ENCODE data around the gene ARF3. TPM values are rescaled to one million over a fixed set of nuclear protein-coding genes. Genes with fewer than 3 reads are reported as not detected.
A peak's percentile ranks its signal among the peaks of the same experiment; 100 is the strongest.

The ARF3 gene
- total and polyA plus RNA-seq, 4 donors: 37.9 to 194 (median 111) TPM

- Histone ChIP-seq H3K4me3 (no peak overlapping the region), H3K4me1 (ENCODE audit: control insufficient read depth in 5 of 5, insufficient read depth in 5 of 5, low read length in 5 of 5) (peaks cover 3 to 32% (median 21%) of the 10 kb centered on the region in 5 donors), H3K27ac (ENCODE audit: low read depth in 1 of 2, low read length in 1 of 2) (no peak overlapping the region), H3K9me3 (ENCODE audit: control insufficient read depth in 4 of 4, insufficient read depth in 3 of 4, low read length in 3 of 4) (peaks cover 0 to 2% (median 0%) of the 10 kb centered on the region in 4 donors), H3K9ac (ENCODE audit: insufficient read depth in 1 of 2, low read length in 2 of 2) (no peak overlapping the region), H3K36me3 (ENCODE audit: control insufficient read depth in 4 of 4, insufficient read depth in 4 of 4, low read length in 4 of 4) (no peaks in the 10 kb centered on the region), H3K27me3 (ENCODE audit: control insufficient read depth in 3 of 3, insufficient read depth in 3 of 3, low read length in 2 of 3) (peaks cover 0 to 96% (median 92%) of the 10 kb centered on the region in 3 donors)
- 1 to 3% methylated on average over 46 of the region's 46 CpGs for WGBS, 2 donors
- DNase-seq (no peak), ATAC-seq (ENCODE audit: insufficient read depth, low FRiP score) (no peak)
- TF ChIP-seq CTCF (IDR thresholded peaks at IDR 0.05; ENCODE audit: control extremely low read depth, extremely low read depth): no peak
Measured at GRCh38 chr12:48980389-48980952, 23.2 kb upstream of the ARF3 start.

- 1% methylated on average over 54 to 55 of the region's 55 CpGs for WGBS, 2 donors
- H3K4me1 ChIP-seq (ENCODE audit: control insufficient read depth in 5 of 5, insufficient read depth in 5 of 5, low read length in 5 of 5): peaks cover 3 to 32% (median 21%) of the 10 kb centered on the region in 5 donors
- no peak overlapping the region for H3K27ac ChIP-seq (ENCODE audit: low read depth in 1 of 2, low read length in 1 of 2)
- H3K36me3 ChIP-seq (ENCODE audit: control insufficient read depth in 4 of 4, insufficient read depth in 4 of 4, low read length in 4 of 4): no peaks in the 10 kb centered on the region
- DNase-seq: peak in 1 of 3 donors; percentile 58
- ATAC-seq (ENCODE audit: insufficient read depth, low FRiP score): no peak
- H3K9ac ChIP-seq (ENCODE audit: insufficient read depth in 1 of 2, low read length in 2 of 2): no peak overlapping the region
- no peak for TF ChIP-seq CTCF (IDR thresholded peaks at IDR 0.05; ENCODE audit: control extremely low read depth, extremely low read depth)
- peaks cover 0 to 94% (median 92%) of the 10 kb centered on the region in 3 donors for H3K27me3 ChIP-seq (ENCODE audit: control insufficient read depth in 3 of 3, insufficient read depth in 3 of 3, low read length in 2 of 3)
- no peak overlapping the region for H3K4me3 ChIP-seq
- peaks cover 0 to 2% (median 0%) of the 10 kb centered on the region in 4 donors for H3K9me3 ChIP-seq (ENCODE audit: control insufficient read depth in 4 of 4, insufficient read depth in 3 of 4, low read length in 3 of 4)
Measured at GRCh38 chr12:48979602-48980388, 22.5 kb upstream of the ARF3 start.

- Histone ChIP-seq H3K4me1 (ENCODE audit: control insufficient read depth in 5 of 5, insufficient read depth in 5 of 5, low read length in 5 of 5) (peaks cover 3 to 32% (median 21%) of the 10 kb centered on the region in 5 donors), H3K27ac (ENCODE audit: low read depth in 1 of 2, low read length in 1 of 2) (no peak overlapping the region), H3K9ac (ENCODE audit: insufficient read depth in 1 of 2, low read length in 2 of 2) (no peak overlapping the region), H3K9me3 (ENCODE audit: control insufficient read depth in 4 of 4, insufficient read depth in 3 of 4, low read length in 3 of 4) (peaks cover 0 to 4% (median 0%) of the 10 kb centered on the region in 4 donors), H3K4me3 (no peak overlapping the region), H3K27me3 (ENCODE audit: control insufficient read depth in 3 of 3, insufficient read depth in 3 of 3, low read length in 2 of 3) (peaks cover 0 to 94% (median 92%) of the 10 kb centered on the region in 3 donors), H3K36me3 (ENCODE audit: control insufficient read depth in 4 of 4, insufficient read depth in 4 of 4, low read length in 4 of 4) (no peaks in the 10 kb centered on the region)
- DNase-seq (no peak), ATAC-seq (ENCODE audit: insufficient read depth, low FRiP score) (no peak)
- no peak for TF ChIP-seq CTCF (IDR thresholded peaks at IDR 0.05; ENCODE audit: control extremely low read depth, extremely low read depth)
- 3 to 4% methylated on average over 40 to 45 of the region's 45 CpGs for WGBS, 2 donors
Measured at GRCh38 chr12:48978741-48979601, 21.7 kb upstream of the ARF3 start.
